Measurements from ENCODE around the gene SLC22A17. TPM values are rescaled to one million over a fixed set of nuclear protein-coding genes. Genes with fewer than 3 reads are reported as not detected.

SLC22A17 gene
- total RNA-seq, 1 donor from 2014 or later: 0.20 TPM

DNA sequence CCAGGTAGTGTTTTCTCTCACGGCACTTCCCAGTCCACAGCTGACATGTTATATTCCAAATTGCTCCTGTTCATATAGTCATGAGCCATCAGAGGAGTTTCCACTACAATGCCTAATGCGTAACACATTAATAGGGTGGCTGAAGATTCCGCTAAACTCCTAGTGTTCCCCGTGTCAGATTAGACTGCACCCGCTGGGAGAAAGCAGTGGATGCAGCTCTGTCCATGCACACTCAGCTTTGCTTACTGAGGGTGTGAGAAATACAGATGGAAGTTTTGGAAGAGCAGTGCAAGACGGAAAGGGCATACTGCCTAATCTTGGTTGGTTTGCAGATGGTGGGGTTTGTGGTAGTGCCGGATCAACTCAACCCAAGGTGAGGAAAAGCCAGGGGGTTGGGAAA, 55.6 kb downstream of the SLC22A17 start:
- intact Hi-C loops (cut with micrococcal nuclease): loop anchor here (5.0 kb wide), 1 partner anchor 220 kb away; no protein-coding TSS in a partner anchor
- H3K4me3 Mint-ChIP-seq: no peak overlapping the region
- POLR2A ChIA-PET: interaction anchor here (1.0 to 1.5 kb wide), 3 partner anchors 10 to 24 kb away, joined by 3 to 7 read pairs (median 3); partner anchors contain the start of genes BCL2L2, HOMEZ and PABPN1
- no peak overlapping the region for H3K27ac Mint-ChIP-seq
- ATAC-seq (ENCODE audit: low read depth) (no peak), DNase-seq (no peak)
- no peaks in the 10 kb centered on the region for H3K9me3 Mint-ChIP-seq
- peaks cover 25% of the 10 kb centered on the region for H3K4me1 Mint-ChIP-seq
- CTCF ChIA-PET: interaction anchor here (0.8 to 2.4 kb wide), 4 partner anchors 10 to 176 kb away, joined by 3 to 14 read pairs (median 6); partner anchors contain the start of genes HOMEZ and PABPN1
- H3K27me3 Mint-ChIP-seq: no peaks in the 10 kb centered on the region
- TF ChIP-seq, protein P1, sequence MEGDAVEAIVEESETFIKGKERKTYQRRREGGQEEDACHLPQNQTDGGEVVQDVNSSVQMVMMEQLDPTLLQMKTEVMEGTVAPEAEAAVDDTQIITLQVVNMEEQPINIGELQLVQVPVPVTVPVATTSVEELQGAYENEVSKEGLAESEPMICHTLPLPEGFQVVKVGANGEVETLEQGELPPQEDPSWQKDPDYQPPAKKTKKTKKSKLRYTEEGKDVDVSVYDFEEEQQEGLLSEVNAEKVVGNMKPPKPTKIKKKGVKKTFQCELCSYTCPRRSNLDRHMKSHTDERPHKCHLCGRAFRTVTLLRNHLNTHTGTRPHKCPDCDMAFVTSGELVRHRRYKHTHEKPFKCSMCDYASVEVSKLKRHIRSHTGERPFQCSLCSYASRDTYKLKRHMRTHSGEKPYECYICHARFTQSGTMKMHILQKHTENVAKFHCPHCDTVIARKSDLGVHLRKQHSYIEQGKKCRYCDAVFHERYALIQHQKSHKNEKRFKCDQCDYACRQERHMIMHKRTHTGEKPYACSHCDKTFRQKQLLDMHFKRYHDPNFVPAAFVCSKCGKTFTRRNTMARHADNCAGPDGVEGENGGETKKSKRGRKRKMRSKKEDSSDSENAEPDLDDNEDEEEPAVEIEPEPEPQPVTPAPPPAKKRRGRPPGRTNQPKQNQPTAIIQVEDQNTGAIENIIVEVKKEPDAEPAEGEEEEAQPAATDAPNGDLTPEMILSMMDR (IDR thresholded peaks at IDR 0.05): no peak
- H3K36me3 Mint-ChIP-seq (ENCODE audit: low read depth): peaks cover 24% of the 10 kb centered on the region

Other genes starting within 250 kb of the SLC22A17 start
- not detected in 2 replicates for gene CIROP, start 247.9 kb downstream of the SLC22A17 start, total RNA-seq
- gene CEBPE, start 233.6 kb downstream of the SLC22A17 start, total RNA-seq: 0.17 and 0.20 TPM in 2 replicates
- 0.76 and 1.8 TPM in 2 replicates for gene SLC7A8, start 169.2 kb downstream of the SLC22A17 start, total RNA-seq
- not detected in 2 replicates for gene RNF212B, start 115.0 kb downstream of the SLC22A17 start, total RNA-seq
- 10.8 and 11.5 TPM in 2 replicates for gene HOMEZ, start 66.8 kb downstream of the SLC22A17 start, total RNA-seq
- gene PPP1R3E, start 50.0 kb downstream of the SLC22A17 start, total RNA-seq: 23.4 and 28.9 TPM in 2 replicates
- gene BCL2L2, start 46.1 kb downstream of the SLC22A17 start, total RNA-seq: 10.4 and 11.8 TPM in 2 replicates
- 259 and 264 TPM in 2 replicates for gene PABPN1, start 31.4 kb downstream of the SLC22A17 start, total RNA-seq
- gene EFS, start 12.3 kb upstream of the SLC22A17 start, total RNA-seq: not detected in 2 replicates
- gene IL25, start 19.9 kb upstream of the SLC22A17 start, total RNA-seq: not detected in 2 replicates
- not detected in 2 replicates for gene CMTM5, start 24.2 kb upstream of the SLC22A17 start, total RNA-seq
- not detected in 2 replicates for gene MYH6, start 55.4 kb upstream of the SLC22A17 start, total RNA-seq
- not detected in 2 replicates for gene MYH7, start 82.8 kb upstream of the SLC22A17 start, total RNA-seq
- 60.5 and 67.4 TPM in 2 replicates for gene NGDN, start 116.8 kb upstream of the SLC22A17 start, total RNA-seq
- gene ZFHX2, start 198.9 kb upstream of the SLC22A17 start, total RNA-seq: 2.2 and 2.6 TPM in 2 replicates
- gene THTPA, start 203.4 kb upstream of the SLC22A17 start, total RNA-seq: 18.0 and 18.6 TPM in 2 replicates
- gene AP1G2, start 214.9 kb upstream of the SLC22A17 start, total RNA-seq: 336 and 373 TPM in 2 replicates
- gene JPH4, start 225.9 kb upstream of the SLC22A17 start, total RNA-seq: 1.6 and 2.0 TPM in 2 replicates

Measured in activated B cell treated with CpG ODN at 0.5 μM for 24 hours (primary cell).